HAP-1 (cell line): ENCODE measurements around the gene TEX10.

ENCODE experiments used
- DNase-seq, 2 experiments: peaks; one replicate each; pipeline ENCODE4 v3.0.0-alpha.2; 2016 to 2020; ENCODE audit warnings: low spot score in 2 of 2
- H3K27me3 ChIP-seq: fragments of 250-450 bp; sonication (Bioruptor Pico); 2 replicates; pipeline ENCODE4 v1.5.1; 2020; ENCODE audit warnings: low read depth, mild to moderate bottlenecking, moderate library complexity
- H3K36me3 ChIP-seq: fragments of 250-450 bp; sonication (Bioruptor Pico); replicated peaks from 2 replicates; pipeline ENCODE4 v1.5.1; 2020; ENCODE audit warnings: mild to moderate bottlenecking
- H3K4me1 ChIP-seq: fragments of 250-450 bp; sonication (Bioruptor Pico); 2 replicates; pipeline ENCODE4 v1.5.1; 2020; ENCODE audit warnings: mild to moderate bottlenecking
- H3K4me3 ChIP-seq: fragments of 250-450 bp; sonication (Bioruptor Pico); 2 replicates; pipeline ENCODE4 v1.5.1; 2020; ENCODE audit warnings: mild to moderate bottlenecking, moderate library complexity
- H3K9me3 ChIP-seq: fragments of 250-450 bp; sonication (Bioruptor Pico); 2 replicates; pipeline ENCODE4 v1.5.1; 2020; ENCODE audit warnings: mild to moderate bottlenecking, moderate library complexity
- in situ Hi-C: fragments of 300-500 bp; cut with MboI; formaldehyde crosslinking; loops from 3 replicates; pipeline ENCODE4 v1.14.3; 2020; ENCODE audit warnings: low sequenced_read_pairs, inconsistent platforms, mixed read lengths

Gene TEX10

GRCh38 chr9:100290714-100291113 lies 62.0 kb downstream of the TEX10 start:
- no peak for DNase-seq
- no peaks in the 10 kb centered on the region for H3K27me3 ChIP-seq
- no peak overlapping the region for H3K4me3 ChIP-seq
- H3K36me3 ChIP-seq: peaks cover 20% of the 10 kb centered on the region
- no peaks in the 10 kb centered on the region for H3K9me3 ChIP-seq
- no peaks in the 10 kb centered on the region for H3K4me1 ChIP-seq
- in situ Hi-C loops: no loop called here

- in situ Hi-C loops: no loop called here
- H3K4me1 ChIP-seq: no peaks in the 10 kb centered on the region
- H3K4me3 ChIP-seq: no peak overlapping the region
- H3K36me3 ChIP-seq: peaks cover 16% of the 10 kb centered on the region
- no peaks in the 10 kb centered on the region; the same call in 1 of the 2 replicates for H3K9me3 ChIP-seq
- H3K27me3 ChIP-seq: no peaks in the 10 kb centered on the region
- DNase-seq: no peak
These were observed 65.6 kb downstream of the TEX10 start for GRCh38 chr9:100287186-100287585.

DNA sequence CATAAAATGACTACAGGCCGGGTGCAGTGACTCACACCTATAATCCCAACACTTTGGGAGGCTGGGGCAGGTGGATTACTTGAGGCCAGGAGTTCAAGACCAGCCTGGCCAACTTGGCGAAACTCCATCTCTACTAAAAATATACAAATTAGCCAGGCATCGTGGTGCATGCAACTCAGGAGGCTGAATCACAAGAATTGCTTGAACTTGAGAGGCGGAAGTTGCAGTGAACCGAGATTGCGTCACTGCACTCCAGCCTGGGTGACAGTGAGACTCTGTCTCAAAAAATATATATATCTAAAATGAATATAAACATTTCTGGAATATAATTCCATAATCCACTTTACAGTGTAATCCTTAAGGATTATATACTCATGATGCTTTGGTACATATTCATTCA lies 66.5 kb downstream of the TEX10 start:
- DNase-seq: no peak
- in situ Hi-C loops: no loop called here
- Histone ChIP-seq H3K9me3 (no peaks in the 10 kb centered on the region; the same call in 1 of the 2 replicates), H3K4me3 (no peak overlapping the region), H3K36me3 (peaks cover 14% of the 10 kb centered on the region), H3K4me1 (no peaks in the 10 kb centered on the region), H3K27me3 (no peaks in the 10 kb centered on the region)

GRCh38 chr9:100285601-100286000 lies 67.1 kb downstream of the TEX10 start:
- in situ Hi-C loops: no loop called here
- DNase-seq: no peak
- no peak overlapping the region for H3K4me3 ChIP-seq
- H3K36me3 ChIP-seq: peaks cover 13% of the 10 kb centered on the region
- H3K9me3 ChIP-seq: no peaks in the 10 kb centered on the region; the same call in 1 of the 2 replicates
- no peaks in the 10 kb centered on the region for H3K4me1 ChIP-seq
- no peaks in the 10 kb centered on the region for H3K27me3 ChIP-seq

- Histone ChIP-seq H3K36me3 (peaks cover 13% of the 10 kb centered on the region), H3K4me1 (no peaks in the 10 kb centered on the region), H3K4me3 (no peak overlapping the region), H3K9me3 (no peaks in the 10 kb centered on the region; the same call in 1 of the 2 replicates), H3K27me3 (no peaks in the 10 kb centered on the region)
- in situ Hi-C loops: no loop called here
- DNase-seq: no peak
These were observed 67.7 kb downstream of the TEX10 start for GRCh38 chr9:100285080-100285479.

DNA sequence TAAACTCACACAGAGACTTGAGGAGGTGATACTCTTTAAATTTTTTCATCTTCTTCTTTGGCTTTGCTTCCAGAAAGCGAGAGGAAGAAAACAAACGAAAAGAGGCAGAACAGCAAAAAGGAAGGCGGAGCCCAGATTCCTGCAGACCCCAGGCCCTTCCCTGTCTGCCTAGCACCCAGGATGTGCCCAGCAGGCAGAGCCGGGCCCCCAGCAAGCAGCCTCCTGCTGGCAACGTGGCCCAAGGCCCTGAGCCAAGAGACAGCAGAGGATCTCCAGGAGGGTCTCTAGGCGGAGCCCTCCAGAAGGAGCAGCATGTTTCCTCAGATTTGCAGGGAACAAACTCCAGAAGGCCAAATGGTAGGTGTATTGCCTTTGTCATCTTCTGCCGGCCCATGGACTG lies 68.5 kb downstream of the TEX10 start:
- Histone ChIP-seq H3K4me1 (no peaks in the 10 kb centered on the region), H3K27me3 (no peaks in the 10 kb centered on the region), H3K9me3 (no peaks in the 10 kb centered on the region; the same call in 1 of the 2 replicates), H3K36me3 (peaks cover 13% of the 10 kb centered on the region), H3K4me3 (no peak overlapping the region)
- in situ Hi-C loops: no loop called here
- DNase-seq: no peak

DNA sequence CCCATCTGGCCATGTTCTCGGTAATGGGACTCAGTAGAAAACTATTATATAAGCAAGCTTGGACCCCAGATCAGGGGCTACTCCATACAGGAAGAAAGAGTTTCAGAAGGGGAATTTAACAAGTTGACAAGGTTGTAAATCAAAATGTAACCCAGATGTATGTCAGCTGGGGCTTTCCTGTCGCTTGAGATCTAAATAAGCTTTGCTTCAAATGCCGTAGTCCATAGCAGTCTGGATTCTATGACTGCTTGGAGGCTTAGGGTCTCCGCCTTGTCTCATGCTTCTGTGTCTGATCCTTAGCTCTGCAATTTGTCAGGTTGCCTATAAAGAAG lies 70.4 kb downstream of the TEX10 start:
- Histone ChIP-seq H3K9me3 (no peaks in the 10 kb centered on the region; the same call in 1 of the 2 replicates), H3K36me3 (peaks cover 12% of the 10 kb centered on the region), H3K4me3 (no peak overlapping the region), H3K27me3 (no peaks in the 10 kb centered on the region), H3K4me1 (peaks cover under 1% of the 10 kb centered on the region; the same call in 1 of the 2 replicates)
- no peak for DNase-seq
- in situ Hi-C loops: no loop called here

DNA sequence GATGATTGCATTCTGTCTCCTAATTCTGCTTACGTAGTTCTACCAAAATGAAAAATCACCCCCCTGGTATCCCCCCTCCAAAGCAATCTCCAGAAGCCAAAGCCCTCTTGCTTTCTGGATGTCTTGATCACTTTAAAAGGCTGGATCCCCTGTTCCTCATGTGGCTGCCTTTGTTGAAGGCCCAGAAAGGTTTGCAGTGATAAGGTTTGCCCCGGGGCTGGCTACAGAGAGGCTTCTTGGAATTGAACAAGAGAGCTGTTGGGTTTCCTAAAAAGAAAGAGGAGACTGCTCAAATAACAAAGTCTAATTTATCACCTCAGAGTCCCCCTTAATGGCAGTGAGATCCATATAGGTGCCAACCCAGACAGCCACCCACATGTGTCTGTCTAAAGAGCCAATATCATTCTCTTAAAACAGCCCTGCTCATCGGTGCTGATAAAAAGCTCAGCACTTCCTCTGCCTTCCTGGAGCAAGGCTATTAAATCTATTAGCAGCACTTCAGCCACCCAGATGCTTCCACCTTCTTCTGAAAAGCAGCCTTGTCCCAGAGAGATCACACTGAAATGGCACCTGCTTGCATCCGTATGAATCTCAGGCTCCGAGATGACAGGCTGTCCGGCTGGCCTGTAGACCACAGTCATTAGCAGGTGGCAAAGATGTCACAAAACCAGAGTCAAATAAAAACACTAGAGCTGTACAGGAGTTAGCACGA lies 70.9 kb downstream of the TEX10 start:
- in situ Hi-C loops: no loop called here
- Histone ChIP-seq H3K4me1 (peaks cover 5% of the 10 kb centered on the region; the same call in 1 of the 2 replicates), H3K4me3 (no peak overlapping the region), H3K36me3 (peaks cover 10% of the 10 kb centered on the region), H3K9me3 (no peaks in the 10 kb centered on the region; the same call in 1 of the 2 replicates), H3K27me3 (no peaks in the 10 kb centered on the region)
- DNase-seq: no peak

- H3K36me3 ChIP-seq: peaks cover 10% of the 10 kb centered on the region
- no peak overlapping the region for H3K4me3 ChIP-seq
- H3K9me3 ChIP-seq: no peaks in the 10 kb centered on the region; the same call in 1 of the 2 replicates
- no peak for DNase-seq
- in situ Hi-C loops: no loop called here
- no peaks in the 10 kb centered on the region for H3K27me3 ChIP-seq
- H3K4me1 ChIP-seq: peaks cover 5% of the 10 kb centered on the region; the same call in 1 of the 2 replicates
These were observed 71.7 kb downstream of the TEX10 start for GRCh38 chr9:100281066-100281465.

DNA sequence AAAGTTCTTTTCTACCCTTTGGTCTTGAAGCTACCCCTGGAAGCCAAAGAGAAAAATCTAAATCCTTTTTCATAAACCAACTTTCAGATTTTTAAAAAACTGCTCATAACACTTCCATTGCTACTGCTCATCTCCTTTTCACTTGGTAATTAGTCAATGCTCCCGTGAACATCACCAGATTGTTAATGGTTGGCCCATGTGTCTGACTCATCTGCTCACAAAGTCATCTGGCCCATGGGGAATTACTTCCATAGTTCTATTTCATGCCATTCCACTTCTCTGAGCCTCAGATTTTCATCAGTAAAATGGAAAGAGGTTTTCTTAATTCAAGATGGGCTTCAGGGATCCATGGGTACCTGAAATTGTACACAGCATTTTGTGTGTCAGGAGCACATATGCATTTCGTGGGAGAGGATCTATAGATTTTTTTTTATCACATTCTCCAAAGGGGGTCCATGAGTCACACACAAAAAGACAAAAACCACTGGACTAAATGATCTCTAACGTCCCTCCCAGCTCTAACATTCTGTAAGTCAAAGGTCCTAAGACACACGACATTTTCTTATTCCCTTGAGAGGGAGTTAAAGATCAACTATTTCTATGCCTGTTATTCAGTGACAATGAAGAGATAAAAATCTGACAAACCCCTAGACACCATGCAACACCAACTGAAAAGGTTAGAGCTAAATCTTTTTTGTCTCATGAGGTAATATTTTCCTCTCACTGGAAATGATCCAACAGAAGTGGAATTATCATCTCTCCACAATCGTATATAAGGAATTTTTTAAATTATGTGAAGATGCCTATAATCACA lies 75.4 kb downstream of the TEX10 start:
- no peaks in the 10 kb centered on the region for H3K27me3 ChIP-seq
- DNase-seq: peak in 1 of 2 experiments; percentile 42
- peaks cover 5% of the 10 kb centered on the region; the same call in 1 of the 2 replicates for H3K4me1 ChIP-seq
- H3K4me3 ChIP-seq: no peak overlapping the region
- no peaks in the 10 kb centered on the region for H3K9me3 ChIP-seq
- H3K36me3 ChIP-seq: no peaks in the 10 kb centered on the region
- in situ Hi-C loops: no loop called here

DNA sequence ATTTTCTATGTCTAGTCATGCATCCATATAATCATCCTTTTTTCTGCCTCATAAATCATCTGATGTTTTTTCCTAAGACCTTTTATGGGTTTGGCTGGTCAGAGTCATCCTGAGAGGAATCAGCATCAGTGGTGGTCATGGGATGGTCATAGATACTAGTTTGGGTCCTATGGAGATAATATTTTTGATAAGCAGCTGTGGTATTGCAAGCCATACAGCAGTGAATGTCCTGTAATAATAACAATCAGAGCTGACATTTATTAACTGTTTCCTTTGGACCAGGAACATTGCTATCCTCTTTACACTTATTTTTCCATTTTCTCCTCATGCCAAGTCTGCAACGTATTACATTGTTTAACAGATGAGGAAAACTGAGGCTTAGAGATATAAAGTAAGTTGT lies 83.1 kb downstream of the TEX10 start:
- in situ Hi-C loops: no loop called here
- H3K9me3 ChIP-seq: no peaks in the 10 kb centered on the region
- peaks cover 6% of the 10 kb centered on the region; the same call in 1 of the 2 replicates for H3K36me3 ChIP-seq
- no peaks in the 10 kb centered on the region for H3K27me3 ChIP-seq
- no peak overlapping the region for H3K4me3 ChIP-seq
- no peaks in the 10 kb centered on the region for H3K4me1 ChIP-seq
- no peak for DNase-seq

DNA sequence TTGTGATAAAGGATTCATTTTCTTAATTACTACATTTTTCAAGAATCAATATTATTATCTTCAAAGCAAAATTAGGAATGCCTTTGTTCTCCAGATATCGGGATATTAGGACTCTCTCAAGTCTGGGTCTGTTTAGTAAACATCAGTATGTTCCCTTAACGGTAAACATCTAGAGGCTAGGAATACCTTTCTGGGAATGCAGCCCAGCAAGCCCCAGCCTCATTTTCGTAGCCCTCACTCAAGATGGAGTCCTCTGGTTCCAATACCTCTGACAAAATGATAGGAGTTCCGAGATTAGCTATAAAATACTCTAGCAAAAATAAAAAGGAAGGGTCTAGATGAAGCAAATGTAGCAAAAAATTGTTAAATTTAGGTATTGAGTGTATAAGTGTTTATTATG lies 84.5 kb downstream of the TEX10 start:
- no peaks in the 10 kb centered on the region for H3K27me3 ChIP-seq
- in situ Hi-C loops: no loop called here
- no peaks in the 10 kb centered on the region for H3K4me1 ChIP-seq
- no peak for DNase-seq
- H3K9me3 ChIP-seq: no peaks in the 10 kb centered on the region
- peaks cover 6% of the 10 kb centered on the region; the same call in 1 of the 2 replicates for H3K36me3 ChIP-seq
- H3K4me3 ChIP-seq: no peak overlapping the region

DNA sequence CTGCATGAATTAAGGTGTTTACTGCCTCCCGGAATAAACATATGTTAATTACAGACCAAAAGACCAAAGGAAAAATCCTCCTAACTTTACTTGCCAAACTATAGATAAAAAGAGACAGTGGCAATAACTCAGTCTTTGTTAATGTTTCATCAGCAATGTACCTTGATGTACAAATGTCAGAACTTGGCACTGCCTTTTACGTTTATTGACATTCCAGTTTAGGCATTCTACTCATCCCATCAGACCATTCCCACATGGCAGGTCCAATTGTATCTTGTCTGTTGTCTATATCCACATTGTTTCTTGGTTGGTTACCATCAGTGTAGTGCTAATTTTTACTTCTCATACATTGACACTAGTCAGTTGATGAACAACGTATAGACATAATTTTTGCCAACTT lies 85.5 kb downstream of the TEX10 start:
- Histone ChIP-seq H3K36me3 (peaks cover 6% of the 10 kb centered on the region; the same call in 1 of the 2 replicates), H3K27me3 (no peaks in the 10 kb centered on the region), H3K9me3 (no peaks in the 10 kb centered on the region), H3K4me3 (no peak overlapping the region), H3K4me1 (no peaks in the 10 kb centered on the region)
- no peak for DNase-seq
- in situ Hi-C loops: no loop called here
